Psoas muscle (tissue), 8 donors: ENCODE measurements around the gene MRPL23. TPM values are rescaled to one million over a fixed set of nuclear protein-coding genes. Genes with fewer than 3 reads are reported as not detected.
A peak's percentile ranks its signal among the peaks of the same experiment; 100 is the strongest.

Source experiments
- ATAC-seq, 4 donors: fragments of 200-7000 bp; cut with Tn5 transposase; one replicate each; pipeline ENCODE4 v1.9.1; 2020; ENCODE audit warnings: moderate library complexity in 3 of 4, mild to moderate bottlenecking in 2 of 4
- DNase-seq, 2 donors: peaks; one replicate each; pipeline ENCODE4 v3.0.0-alpha.2; 2020
- H3K27ac ChIP-seq: fragments of 200-600 bp; one replicate; pipeline ENCODE4 v1.8.0; 2022
- H3K27me3 ChIP-seq, 3 donors: fragments of 200-600 bp in 1 of 3; one replicate each; pipeline versions ENCODE4 v1.6.1 to v1.8.0; 2013 to 2022; ENCODE audit warnings: low read length in 2 of 3, mild to moderate bottlenecking in 2 of 3, moderate library complexity in 1 of 3; ENCODE audit not compliant: insufficient read depth in 3 of 3
- H3K36me3 ChIP-seq, 2 donors: fragments of 200-600 bp in 1 of 2; one replicate each; pipeline versions ENCODE4 v1.6.1 to v1.8.0; 2013 to 2022; ENCODE audit warnings: low read depth in 1 of 2, mild to moderate bottlenecking in 1 of 2, moderate library complexity in 1 of 2; ENCODE audit not compliant: insufficient read depth in 1 of 2
- H3K4me1 ChIP-seq: fragments of 200-600 bp; one replicate; pipeline ENCODE4 v1.8.0; 2022
- H3K4me3 ChIP-seq: fragments of 200-600 bp; one replicate; pipeline ENCODE4 v1.8.0; 2022; ENCODE audit warnings: mild to moderate bottlenecking
- H3K9me3 ChIP-seq: fragments of 200-600 bp; one replicate; pipeline ENCODE4 v1.8.0; 2022
- CTCF ChIP-seq: fragments of 200-600 bp; IDR thresholded peaks from one replicate; pipeline ENCODE4 v1.8.0; 2022; ENCODE audit warnings: antibody characterized with exemption
- WGBS, 3 donors: extraction: QIAGEN DNeasy Blood & Tissue Kit; methylation state at CpG; one replicate each; pipeline versions ENCODE4 v1.1.6 to v1.1.7; 2013; 5-methylcytosine and 5-hydroxymethylcytosine counted together
- intact Hi-C, 2 donors: fragments of 100-400 bp; cut with DNase I; formaldehyde crosslinking; loops; one replicate each; pipeline versions ENCODE4 v1.11.0 to v1.14.2; 2022
- polyA plus RNA-seq, 3 donors: library from polyadenylated mRNA; stranded (reverse); fragments of 200-250 nt; gene quantifications; one replicate each; pipeline ENCODE4 v1.2.3, GENCODE V29; 2013
- total RNA-seq, 4 donors: library from RNA; stranded (reverse); fragmentation: NEBNext Ultra II Directional in 2 of 4; extraction: Animal tissue kit (Norgen Biotek cat#: 25700) in 2 of 4; gene quantifications; one replicate each; pipeline versions ENCODE4 v1.2.1 to v1.2.4, GENCODE V29; 2021 to 2023
- donor health status: healthy with polysubstance abuse.
- donor health status: DM: no; HTN: no; CAD: no; lungs with moderate emphysema.
- donor health status: Bipolar disorder and iron deficiency.
- donor health status: healthy.
- donor health status: DM: yes; HTN: yes; CAD: no.
- donor health status: DM: no; HTN: no; CAD: no.
- donor health status: DM: no; HTN: no; CAD: no.
- donor health status: DM: yes; HTN: yes; CAD: no.

MRPL23 gene
- total and polyA plus RNA-seq, 7 donors = 46.3 to 163 (median 84.0) TPM

GRCh38 chr11:1906611-1907423 is 40.3 kb upstream of the MRPL23 start:
- H3K27ac ChIP-seq = peak overlapping the region; percentile 74
- H3K36me3 ChIP-seq = no peaks in the 10 kb centered on the region
- peaks cover 2% of the 10 kb centered on the region for H3K4me1 ChIP-seq
- TF ChIP-seq CTCF = no peak
- ATAC-seq (no peak), DNase-seq (no peak)
- WGBS, 3 donors = 65 to 72% (median 69%) methylated on average over 14 of the region's 14 CpGs
- no peak overlapping the region for H3K4me3 ChIP-seq
- H3K27me3 ChIP-seq = no peaks in the 10 kb centered on the region
- intact Hi-C loops = no loop called here
- H3K9me3 ChIP-seq = no peaks in the 10 kb centered on the region

DNA sequence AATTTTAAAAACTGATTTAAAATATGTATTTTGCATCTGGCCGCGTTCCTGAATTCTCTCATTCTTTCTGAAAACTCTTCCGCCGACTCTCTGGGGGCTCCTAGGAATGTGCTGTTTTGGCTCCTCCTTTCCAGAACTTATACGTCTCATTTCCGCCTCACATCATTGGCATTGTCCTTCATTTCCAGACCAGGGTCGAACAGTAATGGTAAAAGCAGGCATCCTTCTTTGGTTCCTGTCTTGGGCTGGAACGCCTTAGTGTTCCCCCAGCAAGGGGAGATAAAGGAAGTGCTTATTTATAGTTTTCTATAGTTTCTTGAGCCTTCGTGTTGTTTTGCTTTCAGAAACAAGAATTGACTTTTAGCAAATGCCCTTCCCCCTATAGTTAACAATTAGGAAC is 38.5 kb upstream of the MRPL23 start:
- peaks cover 2% of the 10 kb centered on the region for H3K4me1 ChIP-seq
- no peaks in the 10 kb centered on the region for H3K9me3 ChIP-seq
- H3K4me3 ChIP-seq = peak overlapping the region; percentile 2
- 31 to 35% (median 33%) methylated on average over 9 of the region's 9 CpGs for WGBS, 3 donors
- H3K27me3 ChIP-seq = no peaks in the 10 kb centered on the region
- TF ChIP-seq CTCF = no peak
- H3K36me3 ChIP-seq = no peaks in the 10 kb centered on the region
- peak overlapping the region; percentile 74 for H3K27ac ChIP-seq
- DNase-seq = no peak
- peak in 1 of 4 donors; percentile 32 for ATAC-seq
- intact Hi-C loops = loop anchor here in 1 of 2 donors (1.0 kb wide), 1 partner anchor 29 kb away; no protein-coding TSS in a partner anchor

- H3K36me3 ChIP-seq = no peaks in the 10 kb centered on the region
- H3K4me3 ChIP-seq = no peak overlapping the region
- no peak for TF ChIP-seq CTCF
- ATAC-seq (no peak), DNase-seq (no peak)
- 87 to 90% (median 89%) methylated on average over 7 of the region's 7 CpGs for WGBS, 3 donors
- H3K27me3 ChIP-seq = no peaks in the 10 kb centered on the region
- peaks cover 2% of the 10 kb centered on the region for H3K4me1 ChIP-seq
- peak overlapping the region; percentile 74 for H3K27ac ChIP-seq
- no peaks in the 10 kb centered on the region for H3K9me3 ChIP-seq
- intact Hi-C loops = loop anchor here in 1 of 2 donors (1.0 kb wide), 1 partner anchor 28 kb away; no protein-coding TSS in a partner anchor
These were observed 37.6 kb upstream of the MRPL23 start for GRCh38 chr11:1909524-1909923.

DNA sequence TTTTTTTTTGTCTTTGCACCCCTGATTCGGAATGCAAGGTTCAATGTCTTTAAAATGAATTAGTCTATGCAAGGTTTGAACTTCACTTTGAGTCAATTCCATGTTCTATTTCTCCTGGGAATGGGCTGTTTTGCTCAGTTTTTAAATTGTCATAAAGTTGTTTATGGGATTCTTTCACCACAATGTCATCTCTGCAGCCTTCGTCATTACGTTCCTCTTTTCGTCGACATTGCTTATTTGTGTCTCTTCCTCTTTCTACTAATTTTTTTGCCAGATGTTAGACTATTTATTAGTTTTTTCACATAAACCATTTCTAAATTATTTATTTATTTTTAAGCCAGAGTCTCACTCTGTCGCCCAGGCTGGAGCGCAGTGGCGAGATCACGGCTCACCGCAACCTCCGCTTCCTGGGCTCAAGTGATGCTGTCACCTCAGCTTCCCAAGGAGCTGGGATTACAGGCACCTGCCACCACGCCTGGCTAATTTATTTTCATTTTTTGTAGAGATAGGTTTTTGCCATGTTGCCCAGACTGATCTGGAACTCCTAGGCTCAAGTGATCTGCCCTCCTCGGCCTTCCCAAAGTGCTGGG is 34.7 kb upstream of the MRPL23 start:
- Histone ChIP-seq H3K9me3 (no peaks in the 10 kb centered on the region), H3K36me3 (no peaks in the 10 kb centered on the region), H3K27me3 (no peaks in the 10 kb centered on the region), H3K27ac (peak overlapping the region; percentile 36), H3K4me3 (no peak overlapping the region), H3K4me1 (peaks cover 17% of the 10 kb centered on the region)
- no peak for DNase-seq
- no peak for ATAC-seq
- no peak for TF ChIP-seq CTCF
- 53 to 69% (median 69%) methylated on average over 13 of the region's 13 CpGs for WGBS, 3 donors
- intact Hi-C loops = loop anchor here in 1 of 2 donors (10.0 kb wide), 1 partner anchor 68 kb away; no protein-coding TSS in a partner anchor
